NOMO-1 treated with dmso at 0.1 percent for 144 hours (cell line): ENCODE data around the gene WAPL.
"Not testable (repeated sequence)": the region's sequence is repeated elsewhere in the genome, so short reads cannot be mapped to it uniquely, and the experiment has no call there.

Source experiments
- DNase-seq: peaks from one replicate; lab custom pipeline; 2025; ENCODE audit not compliant: unreplicated experiment; lab: John Stamatoyannopoulos, UW

WAPL gene

DNA sequence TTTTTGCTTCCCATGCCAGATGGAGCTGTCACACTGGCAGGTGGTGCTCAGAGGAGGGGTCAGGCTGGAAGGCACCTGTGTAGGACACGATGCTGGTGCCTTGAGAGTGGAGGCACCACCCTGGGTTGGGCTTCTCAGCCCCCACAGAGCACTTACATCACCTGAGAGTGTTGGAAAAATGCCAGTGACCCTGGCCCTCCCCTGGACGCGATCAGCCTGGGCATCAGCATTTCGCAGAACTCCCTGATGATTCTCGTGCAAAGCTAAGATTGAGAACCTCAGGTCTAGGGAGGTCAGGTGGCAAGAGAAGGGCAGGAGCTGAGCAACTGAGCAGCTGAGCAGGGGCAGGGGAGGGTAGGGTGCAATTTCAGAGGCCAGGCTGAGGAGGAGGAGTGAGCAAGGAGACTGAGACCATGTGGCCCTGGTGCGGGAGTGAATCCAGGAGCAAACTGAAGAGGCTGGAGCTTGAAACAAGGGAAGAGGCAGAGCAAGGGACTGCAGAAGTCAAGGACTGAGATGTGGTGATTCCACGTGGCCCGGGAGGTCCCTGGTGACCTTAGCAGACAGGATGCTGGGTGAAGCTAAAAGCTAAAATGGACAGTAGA is 130.3 kb downstream of the WAPL start:
- no peak for DNase-seq

DNA sequence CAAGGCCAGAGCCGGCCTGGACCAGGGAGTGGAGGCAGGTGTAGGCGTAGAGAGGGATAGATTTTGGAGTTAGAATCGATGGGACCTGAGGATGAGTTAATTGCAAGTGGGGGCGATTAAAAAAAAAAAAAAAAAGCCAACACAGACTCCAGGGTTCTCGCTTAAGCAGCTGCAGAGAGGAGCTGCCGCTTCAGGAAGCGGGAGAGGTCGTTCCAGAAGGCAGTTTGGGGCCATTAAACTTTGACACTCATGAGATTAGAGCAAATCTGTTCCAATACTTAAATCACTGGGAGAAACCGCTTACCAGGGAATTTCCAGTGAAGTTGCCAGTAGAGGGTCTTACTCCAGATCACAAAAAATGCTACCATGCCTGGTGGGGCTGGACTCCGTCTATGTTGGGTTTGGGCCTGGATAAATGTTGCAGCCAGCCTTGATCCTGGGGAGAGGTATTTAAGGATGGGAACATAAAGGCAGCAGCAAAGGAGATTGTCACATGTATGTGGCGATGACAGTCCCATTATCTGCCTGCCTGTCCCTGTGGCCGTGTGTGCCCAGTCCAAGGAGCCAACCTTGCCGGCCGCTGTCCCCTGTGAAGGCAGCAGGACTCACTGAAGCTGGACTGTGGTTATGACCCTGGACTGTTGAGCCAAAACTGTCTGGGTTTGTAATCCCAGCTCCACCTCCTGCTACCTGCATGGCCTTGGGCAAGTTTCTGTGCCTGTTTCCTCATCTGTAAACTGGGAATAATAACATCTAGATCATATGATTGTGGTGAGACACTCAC is 131.1 kb downstream of the WAPL start:
- no peak for DNase-seq

DNA sequence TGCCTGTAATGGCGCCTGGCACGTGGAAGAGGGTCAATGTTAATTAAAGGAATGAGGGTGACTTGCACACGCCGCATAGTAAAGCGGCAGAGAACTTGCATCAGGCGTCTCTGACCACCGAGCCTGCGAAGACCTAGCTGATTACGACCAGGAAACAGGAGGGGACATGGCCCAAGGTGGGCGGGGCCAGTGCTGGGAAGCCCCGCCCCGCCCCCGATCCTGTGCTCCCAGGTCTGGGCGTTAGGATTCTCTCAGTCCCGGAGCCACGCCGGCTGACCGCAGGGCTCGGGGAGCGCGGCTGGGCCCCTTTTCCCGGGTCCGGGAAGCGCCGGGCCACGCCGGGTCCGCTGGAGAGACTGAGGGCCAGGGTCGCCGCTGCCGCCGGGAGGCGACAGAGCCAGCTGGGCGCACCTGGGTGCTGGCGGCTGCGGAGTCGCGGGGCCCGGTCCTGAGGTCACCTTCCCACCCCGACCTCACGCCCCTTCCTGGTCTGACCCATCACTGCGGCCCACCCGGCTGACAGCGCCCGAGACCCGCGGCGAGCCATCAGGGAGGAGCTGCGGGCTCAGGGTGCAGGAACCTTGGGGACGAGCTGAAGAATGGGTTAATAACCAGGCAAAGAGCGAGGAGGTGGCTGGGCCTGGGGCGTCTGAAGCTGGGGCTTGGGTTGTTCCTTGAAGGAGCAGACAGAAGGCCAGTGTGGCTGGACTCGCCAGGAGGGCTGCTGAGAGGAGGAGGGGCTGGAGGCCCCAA is 132.0 kb downstream of the WAPL start:
- DNase-seq, result no peak

DNA sequence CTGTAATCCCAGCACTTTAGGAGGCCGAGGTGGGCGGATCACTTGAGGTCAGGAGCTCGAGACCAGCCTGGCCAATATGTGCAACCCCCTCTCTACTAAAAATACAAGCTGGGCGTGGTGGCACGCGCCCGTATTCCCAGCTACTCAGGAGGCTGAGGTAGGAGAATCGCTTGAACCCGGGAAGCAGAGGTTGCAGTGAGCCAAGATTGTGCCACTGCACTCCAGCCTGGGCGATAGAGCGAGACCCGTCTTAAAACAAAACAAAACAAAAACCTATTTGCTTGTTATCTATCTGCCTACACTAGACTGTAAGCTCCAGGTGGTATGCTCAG is 132.5 kb downstream of the WAPL start:
- not testable (repeated sequence) for DNase-seq

DNA sequence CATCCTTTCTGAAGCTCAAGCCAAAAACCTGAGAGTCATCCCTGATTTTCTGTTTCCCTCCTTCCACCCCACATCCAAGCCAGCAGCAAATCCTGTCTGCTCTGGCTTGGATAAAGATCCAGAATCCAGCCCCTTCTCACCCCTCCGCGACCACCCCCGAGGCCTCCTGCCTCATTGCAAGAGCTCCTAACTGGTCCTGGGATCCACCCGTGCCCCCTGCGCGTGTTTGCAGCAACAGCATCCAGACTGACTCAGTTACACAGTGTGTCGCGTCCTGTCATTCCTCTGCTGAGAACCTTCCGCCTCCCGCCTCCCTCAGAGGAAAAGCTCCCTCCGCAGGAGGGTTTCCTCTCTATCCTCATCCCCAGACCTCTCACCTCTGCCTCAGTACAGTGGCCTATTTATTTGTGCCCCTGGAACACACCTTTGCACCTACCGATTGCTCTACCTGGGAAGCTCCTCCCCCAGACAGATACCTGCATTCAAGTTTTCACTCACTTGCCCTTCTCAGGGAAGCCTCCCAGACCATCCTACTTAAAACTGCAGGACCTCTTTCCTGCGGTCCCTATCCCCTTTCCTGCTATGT is 133.4 kb downstream of the WAPL start:
- DNase-seq, result no peak

DNA sequence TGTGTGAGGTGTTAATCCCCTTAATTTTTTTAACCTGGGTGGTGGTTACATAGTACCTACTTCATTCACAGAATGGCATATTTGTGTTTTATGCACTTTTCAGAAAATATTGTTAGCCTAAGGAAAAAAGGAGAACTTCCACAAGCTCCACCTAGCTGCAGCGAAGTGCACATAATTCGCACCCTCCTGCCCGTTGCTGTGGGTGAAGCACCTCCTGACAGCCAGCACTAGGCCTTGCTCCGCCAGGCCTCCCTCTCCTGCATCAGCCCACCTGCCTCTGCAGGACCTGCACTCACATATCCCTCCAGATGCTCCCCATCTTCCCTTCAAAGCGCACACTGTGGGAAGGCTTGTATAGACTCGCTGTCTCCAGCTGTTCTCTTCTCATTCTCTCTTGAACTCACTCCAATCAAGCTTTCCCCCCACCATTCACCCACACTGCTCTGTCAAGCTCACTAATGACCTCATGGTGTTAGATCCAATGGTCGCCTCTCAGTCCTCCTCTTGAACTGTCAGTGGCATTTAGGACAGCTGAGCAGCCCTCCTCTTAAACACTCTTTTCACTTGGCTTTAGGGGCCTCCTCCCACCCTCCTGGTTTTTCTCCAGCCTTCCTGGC is 134.3 kb downstream of the WAPL start:
- no peak for DNase-seq

DNA sequence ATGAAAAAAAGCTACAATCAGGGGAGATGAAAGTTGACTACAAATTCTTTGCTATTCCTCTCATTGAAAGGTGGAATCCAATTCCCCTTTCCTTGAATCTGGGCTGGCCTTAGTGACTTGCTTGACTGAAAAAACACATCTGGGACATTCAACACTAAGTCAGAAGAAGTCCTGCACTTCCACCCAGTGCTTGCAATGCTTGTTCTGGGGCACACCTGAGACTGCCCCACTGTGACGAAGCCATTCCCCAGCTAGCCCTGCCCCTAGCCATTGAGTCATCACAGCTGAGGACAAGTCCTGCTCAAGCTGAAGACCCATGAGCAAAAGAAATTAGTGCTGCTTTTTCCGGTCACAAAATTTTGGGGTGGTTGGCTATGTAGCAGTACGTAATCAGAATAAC is 135.8 kb downstream of the WAPL start:
- no peak for DNase-seq
